Panc1 (cell line): ENCODE data around the gene TMEM30B. TPM values are rescaled to one million over a fixed set of nuclear protein-coding genes. Genes with fewer than 3 reads are reported as not detected.
"Not testable (repeated sequence)": the region's sequence is repeated elsewhere in the genome, so short reads cannot be mapped to it uniquely, and the experiment has no call there.

Experiments
- ATAC-seq: fragments of 200-7000 bp; cut with Tn5 transposase; 2 replicates; pipeline ENCODE4 v1.9.1; 2020; ENCODE audit warnings: mild to moderate bottlenecking, moderate library complexity
- BruUV-seq: library from RNA; stranded (reverse); fragments of 400-500 nt; replicated peaks from 2 replicates; lab custom pipeline; 2021; lab: Mats Ljungman, UMichigan
- CTCF ChIA-PET: fragments of 300-600 bp; sonication (Branson Sonifier 250); formaldehyde crosslinking; loops from one replicate; lab custom pipeline; 2022; ENCODE audit warnings: antibody characterized with exemption; lab: Charles Lee
- POLR2A ChIA-PET: fragments of 300-600 bp; sonication (Branson Sonifier 250); formaldehyde crosslinking; loops from one replicate; lab custom pipeline; 2022; ENCODE audit warnings: antibody characterized with exemption; lab: Charles Lee
- DNase-seq: peaks from one replicate; pipeline ENCODE4 v3.0.0-alpha.2; 2010; ENCODE audit warnings: low read depth, low spot score
- H3K27ac ChIP-seq: 2 replicates; pipeline ENCODE4 v1.5.1; 2011; ENCODE audit warnings: mild to moderate bottlenecking, low read length, inconsistent platforms
- H3K27me3 ChIP-seq: fragments of 200-500 bp; sonication (Bioruptor generic); 2 replicates; pipeline ENCODE4 v1.6.0; 2014; ENCODE audit warnings: low read length, inconsistent platforms; ENCODE audit not compliant: control insufficient read depth, insufficient read depth
- H3K36me3 ChIP-seq: fragments of 200-500 bp; sonication (Bioruptor generic); 2 replicates; pipeline ENCODE4 v1.5.1; 2014; ENCODE audit warnings: inconsistent platforms, mild to moderate bottlenecking, low read length, moderate library complexity; ENCODE audit not compliant: control insufficient read depth, insufficient read depth
- H3K4me1 ChIP-seq: 2 replicates; pipeline ENCODE4 v1.5.1; 2011; ENCODE audit warnings: inconsistent platforms, mild to moderate bottlenecking, low read length, moderate library complexity; ENCODE audit not compliant: control insufficient read depth, insufficient read depth
- H3K4me3 ChIP-seq, 2 experiments: 2 replicates each; pipeline ENCODE4 v1.5.1; 2011 to 2012; ENCODE audit warnings: low read depth in 2 of 2, low read length in 2 of 2, mild to moderate bottlenecking in 2 of 2, inconsistent platforms in 1 of 2, moderate library complexity in 1 of 2
- H3K9me3 ChIP-seq: fragments of 200-500 bp; sonication (Bioruptor generic); 2 replicates; pipeline ENCODE4 v1.5.1; 2014; ENCODE audit warnings: low read depth, mild to moderate bottlenecking, inconsistent platforms, low read length, moderate library complexity; ENCODE audit not compliant: control insufficient read depth, insufficient read depth
- CTCF ChIP-seq: fragments of 450-650 bp; IDR thresholded peaks from 2 replicates; pipeline ENCODE4 v1.5.1; 2017; ENCODE audit warnings: mild to moderate bottlenecking
- POLR2AphosphoS5 ChIP-seq: IDR thresholded peaks from 2 replicates; pipeline ENCODE4 v1.6.1; 2012; ENCODE audit warnings: mild to moderate bottlenecking, low read depth, low read length, moderate library complexity
- REST ChIP-seq, 2 experiments: IDR thresholded peaks; 2 replicates each; pipeline ENCODE4 v1.6.1; 2011 to 2012; ENCODE audit warnings: low read depth in 2 of 2, control low read depth in 1 of 2, low read length in 1 of 2, mild to moderate bottlenecking in 1 of 2, moderate library complexity in 1 of 2; ENCODE audit not compliant: insufficient read depth in 1 of 2
- SIN3A ChIP-seq: IDR thresholded peaks from 2 replicates; pipeline ENCODE4 v1.6.1; 2012; ENCODE audit warnings: low read depth, mild to moderate bottlenecking, low read length, moderate library complexity, borderline replicate concordance; ENCODE audit not compliant: insufficient read depth
- TCF7L2 ChIP-seq: IDR thresholded peaks from 2 replicates; pipeline ENCODE4 v1.6.1; 2011; ENCODE audit warnings: mild to moderate bottlenecking, low read depth, low read length, inconsistent platforms
- in situ Hi-C: cut with HindIII; loops from 2 replicates; pipeline ENCODE4 v1.10.0; 2016; ENCODE audit warnings: low sequenced_read_pairs, low pct_unique_long_range_greater_than_20kb
- intact Hi-C: fragments of 100-400 bp; cut with micrococcal nuclease; formaldehyde crosslinking; loops from one replicate; pipeline ENCODE4 v1.10.0; 2022; ENCODE audit not compliant: unreplicated experiment
- total RNA-seq: library from RNA; stranded (reverse); gene quantifications from one replicate; pipeline ENCODE4 v1.2.1, GENCODE V29; 2021; ENCODE audit not compliant: unreplicated experiment

TMEM30B gene
- total RNA-seq, 1 experiment from 2014 or later = 0.10 TPM

- no peaks in the 10 kb centered on the region for H3K4me1 ChIP-seq
- H3K27me3 ChIP-seq = no peaks in the 10 kb centered on the region
- no peaks in the 10 kb centered on the region for H3K36me3 ChIP-seq
- no peak overlapping the region for H3K27ac ChIP-seq
- no peaks in the 10 kb centered on the region for H3K9me3 ChIP-seq
- ATAC-seq = no peak
- no peak overlapping the region for H3K4me3 ChIP-seq
- CTCF ChIA-PET = no interaction called here
- in situ Hi-C loops (no loop called here), intact Hi-C loops (no loop called here)
- no peak for TF ChIP-seq POLR2AphosphoS5
- TF ChIP-seq REST (IDR thresholded peaks at IDR 0.05; ENCODE audit: insufficient read depth in 1 of 2, low read depth in 2 of 2, low read length in 1 of 2) = no peak
- TF ChIP-seq TCF7L2 = no peak
- no peak for TF ChIP-seq SIN3A
- no peak for TF ChIP-seq CTCF
- BruUV-seq = no TSS peak
- DNase-seq = no peak
- POLR2A ChIA-PET = no interaction called here
Observed at GRCh38 chr14:61244009-61244408, 37.1 kb downstream of the TMEM30B start.

GRCh38 chr14:61240206-61240605 lies 40.9 kb downstream of the TMEM30B start:
- no peak overlapping the region for H3K4me3 ChIP-seq
- ChIA-PET CTCF (interaction anchor here (0.6 kb wide), 1 partner anchor 40 kb away, joined by 3 read pairs; no protein-coding TSS in a partner anchor), POLR2A (no interaction called here)
- in situ Hi-C loops = no loop called here
- no peaks in the 10 kb centered on the region for H3K27me3 ChIP-seq
- no peak for TF ChIP-seq TCF7L2
- no peak for TF ChIP-seq POLR2AphosphoS5
- no peak for TF ChIP-seq SIN3A
- no peak for TF ChIP-seq CTCF
- TF ChIP-seq REST (IDR thresholded peaks at IDR 0.05; ENCODE audit: insufficient read depth in 1 of 2, low read depth in 2 of 2, low read length in 1 of 2) = no peak
- H3K9me3 ChIP-seq = no peaks in the 10 kb centered on the region
- BruUV-seq = no TSS peak
- intact Hi-C loops = no loop called here
- H3K27ac ChIP-seq = no peak overlapping the region
- DNase-seq (no peak), ATAC-seq (no peak)
- H3K36me3 ChIP-seq = no peaks in the 10 kb centered on the region
- H3K4me1 ChIP-seq = no peaks in the 10 kb centered on the region

DNA sequence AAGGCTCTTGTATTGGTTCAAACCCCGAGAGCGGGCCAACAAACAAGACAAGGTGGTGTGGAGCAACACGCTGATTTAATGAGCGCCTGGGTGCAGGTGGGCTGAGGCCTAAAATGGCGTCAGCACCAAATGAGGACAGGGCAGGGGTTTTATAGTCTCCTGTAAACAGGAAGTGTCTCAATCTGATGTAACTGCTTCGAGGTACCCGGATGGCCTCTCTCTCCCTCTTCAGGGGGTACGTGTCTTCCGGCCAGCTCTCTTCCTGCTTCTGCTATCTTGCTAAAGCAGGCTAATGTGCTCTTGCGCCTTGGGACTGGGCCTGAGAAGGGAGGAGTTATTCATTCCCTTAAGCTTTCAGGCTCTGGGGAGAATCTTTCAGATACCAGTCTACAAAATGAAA lies 41.9 kb downstream of the TMEM30B start:
- H3K4me1 ChIP-seq = not testable (repeated sequence)

More for the DNA sequence above, 41.9 kb downstream of the TMEM30B start:
- H3K36me3 ChIP-seq, H3K9me3 ChIP-seq, H3K27me3 ChIP-seq, DNase-seq, CTCF ChIA-PET, in situ Hi-C loops, BruUV-seq, H3K27ac ChIP-seq, intact Hi-C loops, H3K4me3 ChIP-seq, POLR2A ChIA-PET, ATAC-seq: not testable (repeated sequence)
